Measurements from ENCODE around the gene USP6NL. TPM values are rescaled to one million over a fixed set of nuclear protein-coding genes. Genes with fewer than 3 reads are reported as not detected.

USP6NL gene
- total and polyA plus RNA-seq, 2 of the 8 experiments (the other 6 are each of a cell fraction or from before 2014, with no cell fraction given): 10.9 to 28.8 TPM

- no peak overlapping the region for H3K4me2 ChIP-seq (ENCODE audit: insufficient read depth in 1 of 2, low read depth in 2 of 2, low read length in 2 of 2)
Measured at GRCh38 chr10:11447586-11447985, 163.9 kb downstream of the USP6NL start.

More at GRCh38 chr10:11447586-11447985, 163.9 kb downstream of the USP6NL start:
- DNase-seq (ENCODE audit: low read depth in 1 of 2, low spot score in 2 of 2): no peak
- CTCF ChIA-PET (ENCODE audit: partially characterized antibody): interaction anchor here (1.1 to 2.2 kb wide), 12 partner anchors 9 to 336 kb away, joined by 3 to 9 read pairs (median 4); no protein-coding TSS in a partner anchor
- POLR2A ChIA-PET (ENCODE audit: partially characterized antibody): no interaction called here
- Histone ChIP-seq H2AK5ac (ENCODE audit: low read depth, low read length) (no peak overlapping the region), H2BK5ac (ENCODE audit: low read depth, low read length) (no peak overlapping the region), H3K79me2 (ENCODE audit: control insufficient read depth in 1 of 2, insufficient read depth in 2 of 2, low read length in 2 of 2) (no peaks in the 10 kb centered on the region), H2BK20ac (ENCODE audit: low read length) (no peak overlapping the region), H4K8ac (ENCODE audit: extremely low read depth, insufficient read depth, low read length) (no peak overlapping the region), H4K5ac (ENCODE audit: insufficient read length, low read depth, low read length) (no peak overlapping the region), H4K20me1 (replicated peaks in 1 of 2; ENCODE audit: control insufficient read depth in 1 of 2, insufficient read depth in 2 of 2, low read length in 2 of 2) (no peaks in the 10 kb centered on the region), H3K79me1 (ENCODE audit: low read depth, low read length) (no peaks in the 10 kb centered on the region), H2BK12ac (ENCODE audit: low read depth, low read length) (no peak overlapping the region), H3K9me3 (ENCODE audit: insufficient read depth in 2 of 2, low read depth in 1 of 2, low read length in 1 of 2) (no peaks in the 10 kb centered on the region), H3K4me3 (ENCODE audit: extremely low read depth in 1 of 4, insufficient read depth in 2 of 4, low read depth in 3 of 4, low read length in 4 of 4) (no peak overlapping the region), H3K23me2 (ENCODE audit: low read depth, low read length) (no peaks in the 10 kb centered on the region), H2AFZ (ENCODE audit: low read length) (no peak overlapping the region), H3K4me1 (replicated peaks in 1 of 4; ENCODE audit: control insufficient read depth in 3 of 4, insufficient read depth in 4 of 4, low read length in 3 of 4) (peaks cover 0 to 15% (median 1%) of the 10 kb centered on the region in 4 experiments; a peak in 3 of 7 replicates), H3K27me3 (replicated peaks in 1 of 4; ENCODE audit: control insufficient read depth in 3 of 4, extremely low read depth in 1 of 4, insufficient read depth in 3 of 4, low read length in 3 of 4) (0 out of 7 replicates have a peak, but pooled peaks cover 0 to 2% (median 0%) of the 10 kb centered on the region in 4 experiments), H3K36me3 (ENCODE audit: control insufficient read depth in 2 of 4, insufficient read depth in 4 of 4, low read length in 3 of 4) (no peaks in the 10 kb centered on the region), H3K18ac (ENCODE audit: extremely low read depth, low read length) (no peak overlapping the region), H4K91ac (replicated peaks; ENCODE audit: insufficient read length, low read length) (no peak overlapping the region), H3K56ac (replicated peaks; ENCODE audit: insufficient read length, low read depth, low read length) (no peak overlapping the region), H3K9ac (replicated peaks in 1 of 4; ENCODE audit: extremely low read depth in 1 of 4, low read depth in 3 of 4, low read length in 3 of 4) (no peak overlapping the region), H2BK120ac (replicated peaks; ENCODE audit: low read depth, low read length) (no peak overlapping the region), H3K27ac (ENCODE audit: low read depth, low read length) (no peak overlapping the region), H2BK15ac (ENCODE audit: low read length) (no peak overlapping the region), H3K14ac (ENCODE audit: insufficient read length) (no peak overlapping the region), H3K23ac (ENCODE audit: insufficient read length) (no peak overlapping the region), H3K4ac (replicated peaks; ENCODE audit: insufficient read length, low read depth, low read length) (no peak overlapping the region)
- FAIRE-seq: no peak
- TF ChIP-seq KDM4A (IDR thresholded peaks at IDR 0.05; ENCODE audit: low read depth, low read length, severe bottlenecking) (no peak), GTF2F1 (IDR thresholded peaks at IDR 0.05; ENCODE audit: borderline replicate concordance, low read depth, low read length) (no peak), POLR2AphosphoS5 (IDR thresholded peaks at IDR 0.05; ENCODE audit: low read depth, low read length) (no peak), RFX5 (IDR thresholded peaks at IDR 0.05; ENCODE audit: borderline replicate concordance, low read depth, low read length) (no peak), TCF12 (IDR thresholded peaks at IDR 0.05; ENCODE audit: low read depth, low read length) (no peak), BCL11A (IDR thresholded peaks at IDR 0.05; ENCODE audit: low read depth in 2 of 2, low read length in 2 of 2) (no peak), CHD1 (IDR thresholded peaks at IDR 0.05; ENCODE audit: low read depth, low read length) (no peak), SRF (IDR thresholded peaks at IDR 0.05; ENCODE audit: low read depth, low read length) (no peak), SAP30 (IDR thresholded peaks at IDR 0.05; ENCODE audit: insufficient read depth, insufficient replicate concordance, low read length) (no peak), USF2 (IDR thresholded peaks at IDR 0.05; ENCODE audit: low read length) (no peak), CTBP2 (IDR thresholded peaks at IDR 0.05; ENCODE audit: borderline replicate concordance, insufficient read depth, insufficient read length, low read length) (no peak), EGR1 (IDR thresholded peaks at IDR 0.05; ENCODE audit: borderline replicate concordance, low read depth, low read length) (no peak)
- 90% methylated on average over 5 of the region's 9 CpGs; no CpG with 5 or more reads in 1 of the 2 experiments for WGBS, 2 experiments (ENCODE audit: extremely low coverage in 1 of 2, insufficient coverage in 1 of 2, insufficient read length in 1 of 2, insufficient replicate concordance in 2 of 2, low coverage in 1 of 2, low lambda C conversion rate in 2 of 2, missing lambda C conversion rate in 1 of 2)
